ENCODE results near the gene ZDHHC14. TPM values are rescaled to one million over a fixed set of nuclear protein-coding genes. Genes with fewer than 3 reads are reported as not detected.

ZDHHC14 gene
- total RNA-seq, 1 donor from 2014 or later, result 26.1 TPM

GRCh38 chr6:157723376-157723775 lies 342.4 kb downstream of the ZDHHC14 start:
- intact Hi-C loops (cut with DNase I), result no loop called here
- no peak for DNase-seq (ENCODE audit: low spot score)

- intact Hi-C loops (cut with DNase I), result no loop called here
- DNase-seq (ENCODE audit: low spot score), result no peak
Observed at GRCh38 chr6:157724138-157724820, 343.3 kb downstream of the ZDHHC14 start.

- intact Hi-C loops (cut with DNase I), result no loop called here
- no peak for DNase-seq (ENCODE audit: low spot score)
Observed at GRCh38 chr6:157724960-157725741, 344.2 kb downstream of the ZDHHC14 start.

- intact Hi-C loops (cut with DNase I), result no loop called here
- DNase-seq (ENCODE audit: low spot score), result no peak
Observed at GRCh38 chr6:157725836-157726235, 344.8 kb downstream of the ZDHHC14 start.

- intact Hi-C loops (cut with DNase I), result no loop called here
- no peak for DNase-seq (ENCODE audit: low spot score)
Observed at GRCh38 chr6:157726892-157727628, 346.1 kb downstream of the ZDHHC14 start.

Small RNA genes lying within 50 kb of the gene (microRNA-seq; reads per million reads assigned to microRNA genes)
- not detected for gene MIR3692

Other genes starting within 250 kb of the ZDHHC14 start
- gene TMEM242, start 57.7 kb upstream of the ZDHHC14 start, total RNA-seq, result 18.9 TPM

Data from cardiac septum (tissue), 1 donor.